ENCODE measurements around the gene GGPS1. TPM values are rescaled to one million over a fixed set of nuclear protein-coding genes. Genes with fewer than 3 reads are reported as not detected.
A peak's percentile ranks its signal among the peaks of the same experiment; 100 is the strongest.

Gene GGPS1
- total RNA-seq, 2 experiments from 2014 or later: 24.5 to 25.9 TPM

DNA sequence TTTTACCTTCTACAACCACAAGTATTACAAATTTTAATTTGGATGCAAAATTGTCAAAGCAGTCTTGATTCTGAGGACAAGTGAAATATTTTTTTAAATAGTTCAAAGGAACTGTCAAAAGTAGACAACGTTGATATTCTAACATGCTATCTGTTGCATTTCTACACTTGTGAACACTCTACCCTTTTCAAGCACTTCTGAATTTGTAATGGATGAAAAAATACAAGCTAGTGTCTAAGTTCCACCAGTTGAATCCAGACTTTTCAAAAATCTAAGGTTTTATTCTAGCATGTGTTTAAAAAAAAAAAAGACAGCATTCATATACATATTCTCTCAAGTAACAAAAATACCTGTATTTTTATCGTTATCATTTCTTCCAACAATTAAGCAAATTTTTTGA lies 2.5 kb upstream of the GGPS1 start:
- peak overlapping the region; percentile 87 for H3K27ac Mint-ChIP-seq
- POLR2A ChIA-PET: interaction anchor here (3.4 kb wide), 1 partner anchor 12 kb away, joined by 21 read pairs; no protein-coding TSS in a partner anchor

GRCh38 chr1:235326719-235327558 lies 1.4 kb upstream of the GGPS1 start:
- Mint-ChIP-seq H3K27ac (peak overlapping the region; percentile 93), H3K4me3 (peak overlapping the region; percentile 94), H3K9me3 (ENCODE audit: insufficient read depth) (no peaks in the 10 kb centered on the region), H3K4me1 (ENCODE audit: low read depth) (peaks cover 30% of the 10 kb centered on the region), H3K36me3 (ENCODE audit: low read depth) (peaks cover 41% of the 10 kb centered on the region), H3K27me3 (ENCODE audit: low read depth) (no peaks in the 10 kb centered on the region)
- DNase-seq (peak; percentile 75), ATAC-seq (peak; percentile 8)
- CTCF ChIA-PET: interaction anchor here (0.5 to 1.5 kb wide), 2 partner anchors 12 to 75 kb away, joined by 3 to 6 read pairs; no protein-coding TSS in a partner anchor
- POLR2A ChIA-PET: interaction anchor here (0.8 to 3.4 kb wide), 4 partner anchors 8 to 40 kb away, joined by 3 to 21 read pairs (median 5); partner anchors contain the start of gene TBCE

More for the DNA sequence above, 2.5 kb upstream of the GGPS1 start:
- ATAC-seq (no peak), DNase-seq (no peak)
- CTCF ChIA-PET: interaction anchor here (1.7 to 2.5 kb wide), 3 partner anchors 12 to 91 kb away, joined by 8 to 14 read pairs (median 11); no protein-coding TSS in a partner anchor
- H3K4me3 Mint-ChIP-seq: peak overlapping the region; percentile 94
- no peaks in the 10 kb centered on the region for H3K9me3 Mint-ChIP-seq (ENCODE audit: insufficient read depth)
- H3K27me3 Mint-ChIP-seq (ENCODE audit: low read depth): no peaks in the 10 kb centered on the region
- H3K4me1 Mint-ChIP-seq (ENCODE audit: low read depth): peaks cover 40% of the 10 kb centered on the region
- H3K36me3 Mint-ChIP-seq (ENCODE audit: low read depth): peaks cover 43% of the 10 kb centered on the region

- DNase-seq (no peak), ATAC-seq (peak; percentile 3)
Measured at GRCh38 chr1:235327559-235328270, 655 bp upstream of the GGPS1 start, which contains the start of gene ARID4B. TSS of gene ARID4B (minus strand) at chr1:235328179. CDS start at chr1:235326919, 1,260 bp downstream.

DNA sequence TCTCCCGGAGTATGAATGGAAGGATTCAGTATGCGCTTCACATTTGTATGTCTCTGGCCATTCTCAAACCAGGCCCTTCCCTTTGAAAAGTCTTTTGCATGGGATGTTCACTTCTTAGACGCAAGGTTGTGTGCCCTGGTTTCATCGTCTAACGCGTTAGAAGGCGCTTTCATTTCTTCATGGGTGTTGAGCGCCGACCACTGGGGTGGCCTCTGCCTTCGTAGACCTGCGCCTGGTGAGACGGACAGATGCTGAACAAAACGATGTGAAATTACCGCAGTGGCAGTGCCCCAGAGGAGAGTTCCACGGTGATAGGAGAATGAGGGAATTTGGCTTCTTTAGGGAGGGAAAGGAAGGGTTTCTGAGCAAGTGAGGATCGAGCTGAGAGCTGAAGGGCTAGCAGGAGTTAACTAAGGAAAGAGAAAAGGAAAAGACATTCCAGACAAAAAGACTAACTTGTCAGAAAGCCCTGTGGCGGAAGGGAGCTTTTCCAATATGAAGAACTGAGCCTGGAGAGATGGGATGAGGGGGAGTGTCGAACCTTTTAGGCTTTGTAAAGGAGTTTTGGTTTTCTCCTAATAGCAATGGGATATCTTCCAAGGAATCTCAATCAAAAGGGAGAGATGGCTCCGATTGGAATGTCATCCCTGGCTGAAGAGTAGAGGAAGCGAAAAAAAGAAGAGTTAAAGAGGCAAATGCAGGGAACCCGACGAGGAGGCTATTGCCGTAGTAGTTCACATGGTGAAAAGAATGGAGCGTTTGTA lies 951 bp downstream of the GGPS1 start:
- Mint-ChIP-seq H3K4me1 (ENCODE audit: low read depth) (peaks cover 20% of the 10 kb centered on the region), H3K27me3 (ENCODE audit: low read depth) (no peaks in the 10 kb centered on the region), H3K9me3 (ENCODE audit: insufficient read depth) (no peaks in the 10 kb centered on the region), H3K27ac (no peak overlapping the region), H3K4me3 (no peak overlapping the region), H3K36me3 (ENCODE audit: low read depth) (peaks cover 35% of the 10 kb centered on the region)
- ATAC-seq: peak; percentile 28
- peak; percentile 75 for DNase-seq
- ChIA-PET POLR2A (interaction anchor here (0.8 to 3.4 kb wide), 8 partner anchors 9 to 169 kb away, joined by 3 to 21 read pairs (median 6); partner anchors contain the start of gene RBM34), CTCF (interaction anchor here (0.6 to 2.9 kb wide), 10 partner anchors 18 to 224 kb away, joined by 3 to 12 read pairs (median 5); no protein-coding TSS in a partner anchor)

More at GRCh38 chr1:235327559-235328270, 655 bp upstream of the GGPS1 start, which contains the start of gene ARID4B:
- Mint-ChIP-seq H3K4me1 (ENCODE audit: low read depth) (peaks cover 26% of the 10 kb centered on the region), H3K9me3 (ENCODE audit: insufficient read depth) (no peaks in the 10 kb centered on the region), H3K27me3 (ENCODE audit: low read depth) (no peaks in the 10 kb centered on the region), H3K4me3 (peak within 1 kb of the TSS; percentile 94), H3K36me3 (ENCODE audit: low read depth) (peaks cover 38% of the 10 kb centered on the region), H3K27ac (peak within 1 kb of the TSS; percentile 93)
- ChIA-PET POLR2A (interaction anchor here (0.6 to 3.4 kb wide), 10 partner anchors 9 to 840 kb away, joined by 3 to 21 read pairs (median 3); no protein-coding TSS in a partner anchor), CTCF (interaction anchor here (1.0 to 2.9 kb wide), 4 partner anchors 13 to 91 kb away, joined by 4 to 12 read pairs (median 6); no protein-coding TSS in a partner anchor)

- H3K4me3 Mint-ChIP-seq: no peak overlapping the region
- POLR2A ChIA-PET: interaction anchor here (0.6 kb wide), 1 partner anchor 37 kb away, joined by 3 read pairs; the partner anchor contains the start of gene TBCE
Measured at GRCh38 chr1:235330918-235331285, 2.5 kb downstream of the GGPS1 start.

DNA sequence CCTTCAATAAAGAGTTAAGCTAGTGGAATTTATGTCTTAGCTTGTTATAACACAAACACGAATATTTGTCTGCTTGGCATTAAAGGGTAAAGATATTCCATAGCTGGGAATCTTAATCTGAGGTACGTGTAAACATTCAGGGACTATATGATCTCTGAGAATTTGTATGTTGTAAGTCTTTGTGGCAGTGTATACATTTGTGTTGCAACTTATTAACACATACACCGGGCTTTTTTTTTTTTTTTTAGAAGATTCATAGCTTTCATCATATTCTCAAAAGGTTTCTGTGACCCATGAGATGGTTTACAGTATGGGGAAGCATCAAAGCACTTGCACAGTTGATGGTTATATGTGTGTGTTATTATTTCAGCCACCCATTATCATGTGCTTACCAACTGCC lies 3.0 kb downstream of the GGPS1 start:
- POLR2A ChIA-PET: interaction anchor here (0.6 kb wide), 1 partner anchor 36 kb away, joined by 3 read pairs; the partner anchor contains the start of gene TBCE
- peaks cover 26% of the 10 kb centered on the region for H3K36me3 Mint-ChIP-seq (ENCODE audit: low read depth)
- CTCF ChIA-PET: interaction anchor here (1.0 to 2.7 kb wide), 5 partner anchors 9 to 85 kb away, joined by 3 to 11 read pairs (median 5); no protein-coding TSS in a partner anchor

More at GRCh38 chr1:235330918-235331285, 2.5 kb downstream of the GGPS1 start:
- Mint-ChIP-seq H3K27ac (no peak overlapping the region), H3K27me3 (ENCODE audit: low read depth) (no peaks in the 10 kb centered on the region), H3K4me1 (ENCODE audit: low read depth) (peaks cover 16% of the 10 kb centered on the region), H3K36me3 (ENCODE audit: low read depth) (peaks cover 28% of the 10 kb centered on the region), H3K9me3 (ENCODE audit: insufficient read depth) (no peaks in the 10 kb centered on the region)
- CTCF ChIA-PET: interaction anchor here (1.0 to 2.7 kb wide), 5 partner anchors 10 to 106 kb away, joined by 3 to 11 read pairs (median 5); no protein-coding TSS in a partner anchor
- no peak for ATAC-seq
- DNase-seq: no peak

GRCh38 chr1:235336903-235337302 lies 8.5 kb downstream of the GGPS1 start:
- peaks cover 21% of the 10 kb centered on the region for H3K4me1 Mint-ChIP-seq (ENCODE audit: low read depth)
- no peaks in the 10 kb centered on the region for H3K9me3 Mint-ChIP-seq (ENCODE audit: insufficient read depth)
- ChIA-PET CTCF (interaction anchor here (1.1 to 1.9 kb wide), 2 partner anchors 80 to 168 kb away, joined by 3 to 14 read pairs; no protein-coding TSS in a partner anchor), POLR2A (interaction anchor here (0.7 kb wide), 1 partner anchor 31 kb away, joined by 3 read pairs; the partner anchor contains the start of gene TBCE)
- DNase-seq (peak; percentile 59), ATAC-seq (peak; percentile 98)
- H3K27me3 Mint-ChIP-seq (ENCODE audit: low read depth): no peaks in the 10 kb centered on the region
- H3K36me3 Mint-ChIP-seq (ENCODE audit: low read depth): peaks cover 17% of the 10 kb centered on the region
- peak overlapping the region; percentile 94 for H3K27ac Mint-ChIP-seq
- peak overlapping the region; percentile 65 for H3K4me3 Mint-ChIP-seq

More for the DNA sequence above, 3.0 kb downstream of the GGPS1 start:
- no peak for DNase-seq
- no peak overlapping the region for H3K4me3 Mint-ChIP-seq
- no peak overlapping the region for H3K27ac Mint-ChIP-seq
- peaks cover 15% of the 10 kb centered on the region for H3K4me1 Mint-ChIP-seq (ENCODE audit: low read depth)
- no peaks in the 10 kb centered on the region for H3K9me3 Mint-ChIP-seq (ENCODE audit: insufficient read depth)
- no peak for ATAC-seq
- no peaks in the 10 kb centered on the region for H3K27me3 Mint-ChIP-seq (ENCODE audit: low read depth)

DNA sequence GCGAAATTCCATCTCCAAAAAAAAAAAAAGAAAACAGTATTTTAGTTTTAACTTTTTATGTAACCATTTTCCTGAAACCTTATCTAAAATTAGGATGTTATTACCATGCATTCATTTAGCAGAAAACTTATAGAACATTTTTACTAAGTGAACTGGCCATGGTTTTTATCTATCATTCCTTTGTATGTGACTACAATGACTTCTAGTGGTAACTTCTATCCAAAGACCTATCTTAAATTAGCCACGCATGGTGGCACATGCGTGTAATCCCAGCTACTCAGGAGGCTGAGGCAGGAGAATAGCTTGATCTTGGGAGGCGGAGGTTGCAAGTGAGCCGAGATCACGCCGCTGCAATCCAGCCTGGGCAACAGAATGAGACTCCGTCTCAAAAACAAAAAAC lies 11.4 kb downstream of the GGPS1 start:
- Mint-ChIP-seq H3K27me3 (ENCODE audit: low read depth) (no peaks in the 10 kb centered on the region), H3K9me3 (ENCODE audit: insufficient read depth) (no peaks in the 10 kb centered on the region), H3K4me3 (no peak overlapping the region), H3K36me3 (ENCODE audit: low read depth) (peaks cover 29% of the 10 kb centered on the region), H3K4me1 (ENCODE audit: low read depth) (peaks cover 17% of the 10 kb centered on the region), H3K27ac (no peak overlapping the region)
- ATAC-seq (no peak), DNase-seq (no peak)
- POLR2A ChIA-PET: no interaction called here
- CTCF ChIA-PET: interaction anchor here (1.2 to 3.7 kb wide), 6 partner anchors 9 to 106 kb away, joined by 3 to 24 read pairs (median 4); no protein-coding TSS in a partner anchor

GRCh38 chr1:235341334-235341733 lies 13.0 kb downstream of the GGPS1 start:
- ChIA-PET CTCF (interaction anchor here (0.6 to 3.7 kb wide), 9 partner anchors 10 to 191 kb away, joined by 3 to 24 read pairs (median 3); partner anchors contain the start of gene TBCE), POLR2A (interaction anchor here (0.5 to 1.1 kb wide), 3 partner anchors 12 to 77 kb away, joined by 3 to 5 read pairs (median 3); partner anchors contain the start of genes ARID4B and GGPS1)
- Mint-ChIP-seq H3K36me3 (ENCODE audit: low read depth) (peaks cover 35% of the 10 kb centered on the region), H3K9me3 (ENCODE audit: insufficient read depth) (no peaks in the 10 kb centered on the region), H3K4me1 (ENCODE audit: low read depth) (peaks cover 9% of the 10 kb centered on the region), H3K27me3 (ENCODE audit: low read depth) (no peaks in the 10 kb centered on the region), H3K4me3 (no peak overlapping the region), H3K27ac (no peak overlapping the region)
- ATAC-seq (no peak), DNase-seq (no peak)

GRCh38 chr1:235342039-235342438 lies 13.7 kb downstream of the GGPS1 start:
- Mint-ChIP-seq H3K4me1 (ENCODE audit: low read depth) (peaks cover 4% of the 10 kb centered on the region), H3K4me3 (no peak overlapping the region), H3K27ac (no peak overlapping the region), H3K27me3 (ENCODE audit: low read depth) (no peaks in the 10 kb centered on the region), H3K9me3 (ENCODE audit: insufficient read depth) (no peaks in the 10 kb centered on the region), H3K36me3 (ENCODE audit: low read depth) (peaks cover 30% of the 10 kb centered on the region)
- ChIA-PET CTCF (interaction anchor here (0.6 to 3.7 kb wide), 5 partner anchors 16 to 606 kb away, joined by 3 to 24 read pairs (median 3); no protein-coding TSS in a partner anchor), POLR2A (interaction anchor here (0.5 kb wide), 1 partner anchor 238 kb away, joined by 3 read pairs; no protein-coding TSS in a partner anchor)
- no peak for DNase-seq
- ATAC-seq: no peak
